Esophagus squamous epithelium (tissue), 5 donors: ENCODE data around the gene DMAC2. TPM values are rescaled to one million over a fixed set of nuclear protein-coding genes. Genes with fewer than 3 reads are reported as not detected.
A peak's percentile ranks its signal among the peaks of the same experiment; 100 is the strongest.

ENCODE experiments used
- DNase-seq: peaks from one replicate; lab custom pipeline; 2025; lab: John Stamatoyannopoulos, UW
- H3K27ac ChIP-seq, 4 donors: fragments of 200-600 bp; sonication (generic); one replicate each; pipeline ENCODE4 v1.5.1; 2016 to 2019; ENCODE audit warnings: mild to moderate bottlenecking in 1 of 4
- H3K27me3 ChIP-seq, 4 donors: fragments of 200-600 bp; sonication (generic); 1 replicate in 3 of 4; 2 replicates in 1 of 4; pipeline versions ENCODE4 v1.5.1 to v1.6.0; 2017 to 2021; ENCODE audit warnings: antibody characterized with exemption in 1 of 4
- H3K36me3 ChIP-seq, 3 donors: fragments of 200-600 bp; sonication (generic); one replicate each; pipeline ENCODE4 v1.5.1; 2016 to 2019
- H3K4me1 ChIP-seq, 3 donors: fragments of 200-600 bp; sonication (generic); one replicate each; pipeline ENCODE4 v1.5.1; 2017 to 2019
- H3K4me3 ChIP-seq, 4 donors: fragments of 200-600 bp; sonication (generic); 1 replicate in 3 of 4; 2 replicates in 1 of 4; pipeline ENCODE4 v1.5.1; 2016 to 2019; ENCODE audit warnings: mild to moderate bottlenecking in 2 of 4, moderate library complexity in 1 of 4
- H3K9me3 ChIP-seq, 3 donors: fragments of 200-600 bp; sonication (generic); one replicate each; pipeline ENCODE4 v1.5.1; 2016 to 2019
- POLR2A ChIP-seq, 4 donors: fragments of 450-650 bp; IDR thresholded peaks; one replicate each; pipeline ENCODE4 v1.6.1; 2017; ENCODE audit warnings: antibody characterized with exemption in 4 of 4, mild to moderate bottlenecking in 4 of 4, moderate library complexity in 3 of 4
- WGBS, 2 donors: methylation state at CpG; one replicate each; pipeline ENCODE4 v1.1.5; 2018; 5-methylcytosine and 5-hydroxymethylcytosine counted together
- intact Hi-C: fragments of 100-400 bp; cut with DNase I; formaldehyde crosslinking; loops from one replicate; pipeline ENCODE4 v1.15.0; 2022
- total RNA-seq, 4 donors: library from RNA; depleted of rRNA; stranded (reverse); fragments of >200 nt; gene quantifications; one replicate each; pipeline ENCODE4 v1.1.0, GENCODE V29; 2016
- TF ChIP-seq, protein P1 (sequence below), 6 experiments: fragments of 450-650 bp in 4 of 6; fragments of 200-600 bp in 2 of 6; sonication (generic) in 2 of 6; IDR thresholded peaks; one replicate each; pipeline ENCODE4 v1.5.1; 2016 to 2019; ENCODE audit warnings: antibody characterized with exemption in 6 of 6, mild to moderate bottlenecking in 4 of 6, moderate library complexity in 4 of 6
- donor health status: DM: yes; HTN: yes; CAD: no.

The DMAC2 gene
- total RNA-seq, 4 donors from 2014 or later = 25.1 to 41.4 (median 35.7) TPM

DNA sequence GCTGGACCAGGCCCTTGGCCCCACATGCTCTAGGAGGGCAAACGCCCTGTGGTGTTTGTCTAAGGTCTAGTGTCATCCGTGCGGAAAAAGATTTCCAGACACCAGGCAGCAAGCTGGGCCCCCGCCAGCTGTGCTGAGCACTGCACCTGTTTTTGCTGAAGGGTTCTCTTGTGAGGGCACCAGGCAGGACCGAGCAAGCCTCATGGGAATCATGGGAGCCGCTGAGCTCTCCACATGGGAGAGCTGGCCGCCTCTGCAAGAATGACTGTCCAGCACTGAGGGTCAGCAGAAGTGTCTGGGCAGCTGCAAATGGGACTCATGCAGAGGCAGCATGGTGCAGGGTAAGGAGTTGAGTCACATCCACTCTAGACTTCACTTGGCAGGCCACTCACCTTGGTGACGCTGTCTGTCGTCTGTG is 24.5 kb downstream of the DMAC2 start:
- WGBS, 2 donors = 78 to 92% methylated on average over 2 to 6 of the region's 9 CpGs

DNA sequence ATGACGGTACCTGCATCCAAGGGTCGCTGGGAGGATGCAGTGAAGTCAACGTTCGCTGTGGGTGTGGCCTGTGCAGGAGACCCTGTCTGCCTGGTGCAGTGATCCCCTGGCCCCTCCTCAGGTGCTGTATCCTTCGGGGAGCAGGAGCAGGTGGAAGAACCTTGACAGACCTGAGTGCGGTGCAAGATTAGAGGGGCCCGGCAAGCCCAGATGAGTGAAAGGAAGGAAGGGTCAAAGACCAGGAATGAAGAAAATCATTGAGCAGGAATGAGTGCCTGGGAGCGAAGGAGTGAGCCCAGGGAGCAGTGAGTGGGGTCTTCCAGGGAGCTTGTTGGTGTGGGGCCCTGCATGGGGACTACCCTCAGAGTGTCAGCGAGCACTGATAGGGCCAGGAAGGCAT is 25.3 kb downstream of the DMAC2 start:
- no peaks in the 10 kb centered on the region for H3K27me3 ChIP-seq
- H3K9me3 ChIP-seq = no peaks in the 10 kb centered on the region
- peaks cover 17 to 93% (median 32%) of the 10 kb centered on the region in 3 donors for H3K36me3 ChIP-seq
- no peak for DNase-seq
- intact Hi-C loops = no loop called here
- WGBS, 2 donors = 90 to 93% methylated on average over 8 to 9 of the region's 9 CpGs
- H3K4me3 ChIP-seq = no peak overlapping the region
- peak overlapping the region in 1 of 4 donors; percentile 74 for H3K27ac ChIP-seq
- H3K4me1 ChIP-seq = peaks cover 14 to 42% (median 19%) of the 10 kb centered on the region in 3 donors
- TF ChIP-seq, protein P1, sequence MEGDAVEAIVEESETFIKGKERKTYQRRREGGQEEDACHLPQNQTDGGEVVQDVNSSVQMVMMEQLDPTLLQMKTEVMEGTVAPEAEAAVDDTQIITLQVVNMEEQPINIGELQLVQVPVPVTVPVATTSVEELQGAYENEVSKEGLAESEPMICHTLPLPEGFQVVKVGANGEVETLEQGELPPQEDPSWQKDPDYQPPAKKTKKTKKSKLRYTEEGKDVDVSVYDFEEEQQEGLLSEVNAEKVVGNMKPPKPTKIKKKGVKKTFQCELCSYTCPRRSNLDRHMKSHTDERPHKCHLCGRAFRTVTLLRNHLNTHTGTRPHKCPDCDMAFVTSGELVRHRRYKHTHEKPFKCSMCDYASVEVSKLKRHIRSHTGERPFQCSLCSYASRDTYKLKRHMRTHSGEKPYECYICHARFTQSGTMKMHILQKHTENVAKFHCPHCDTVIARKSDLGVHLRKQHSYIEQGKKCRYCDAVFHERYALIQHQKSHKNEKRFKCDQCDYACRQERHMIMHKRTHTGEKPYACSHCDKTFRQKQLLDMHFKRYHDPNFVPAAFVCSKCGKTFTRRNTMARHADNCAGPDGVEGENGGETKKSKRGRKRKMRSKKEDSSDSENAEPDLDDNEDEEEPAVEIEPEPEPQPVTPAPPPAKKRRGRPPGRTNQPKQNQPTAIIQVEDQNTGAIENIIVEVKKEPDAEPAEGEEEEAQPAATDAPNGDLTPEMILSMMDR (IDR thresholded peaks at IDR 0.05) = no peak
- TF ChIP-seq POLR2A (IDR thresholded peaks at IDR 0.05) = no peak

More for the DNA sequence above, 24.5 kb downstream of the DMAC2 start:
- peaks cover 9 to 35% (median 17%) of the 10 kb centered on the region in 3 donors for H3K4me1 ChIP-seq
- no peaks in the 10 kb centered on the region for H3K9me3 ChIP-seq
- DNase-seq = no peak
- intact Hi-C loops = no loop called here
- H3K27me3 ChIP-seq = no peaks in the 10 kb centered on the region
- H3K36me3 ChIP-seq = peaks cover 21 to 100% (median 39%) of the 10 kb centered on the region in 3 donors
- H3K4me3 ChIP-seq = no peak overlapping the region
- no peak for TF ChIP-seq POLR2A (IDR thresholded peaks at IDR 0.05)
- TF ChIP-seq, protein P1 (IDR thresholded peaks at IDR 0.05) = no peak
- H3K27ac ChIP-seq = peak overlapping the region in 2 of 4 donors; percentile 1 to 74

DNA sequence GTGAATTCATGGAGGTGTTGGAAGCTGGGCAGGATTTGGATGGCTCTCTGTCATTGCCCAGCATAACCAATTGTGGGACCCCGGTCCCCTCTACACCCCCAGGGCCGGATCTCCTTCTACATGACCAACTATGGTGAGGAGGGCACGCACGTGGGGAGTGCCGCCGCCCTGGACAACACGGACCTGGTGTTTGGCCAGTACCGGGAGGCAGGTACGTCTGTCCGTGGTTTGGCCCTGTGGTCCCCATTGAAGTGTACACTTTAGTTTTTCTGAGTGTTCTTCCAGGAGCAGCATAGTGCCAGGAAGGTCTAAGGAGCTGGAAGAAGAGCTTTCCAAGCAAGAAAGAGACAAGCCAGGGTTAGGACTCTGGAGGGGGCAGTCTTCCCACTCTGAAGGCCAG is 25.8 kb downstream of the DMAC2 start:
- Histone ChIP-seq H3K4me3 (no peak overlapping the region), H3K4me1 (peaks cover 19 to 47% (median 19%) of the 10 kb centered on the region in 3 donors), H3K27me3 (no peaks in the 10 kb centered on the region), H3K9me3 (no peaks in the 10 kb centered on the region), H3K36me3 (peaks cover 12 to 88% (median 27%) of the 10 kb centered on the region in 3 donors), H3K27ac (no peak overlapping the region)
- 83 to 100% methylated on average over 1 to 6 of the region's 10 CpGs for WGBS, 2 donors
- intact Hi-C loops = no loop called here
- no peak for TF ChIP-seq POLR2A (IDR thresholded peaks at IDR 0.05)
- TF ChIP-seq, protein P1 (IDR thresholded peaks at IDR 0.05) = no peak
- no peak for DNase-seq

DNA sequence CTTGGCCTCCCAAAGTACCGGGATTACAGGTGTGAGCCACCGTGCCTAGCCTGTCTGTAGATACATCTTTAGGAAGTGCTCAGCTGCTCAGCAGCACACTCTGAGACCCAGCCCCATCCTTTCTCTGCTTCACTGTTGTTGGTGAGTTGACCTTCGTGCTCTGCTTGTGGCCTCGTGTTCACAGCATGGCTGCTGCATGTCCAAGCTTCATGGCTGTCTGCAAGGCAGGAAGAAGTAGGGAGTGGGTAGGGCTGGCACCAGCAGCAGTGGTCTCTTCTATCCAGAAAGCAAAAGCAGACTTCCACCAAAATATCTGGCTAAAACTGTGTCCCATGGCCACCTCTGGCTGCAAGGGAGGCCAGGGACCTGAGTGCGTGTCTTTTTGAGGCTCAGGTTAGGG is 26.8 kb downstream of the DMAC2 start:
- peaks cover 19 to 57% (median 21%) of the 10 kb centered on the region in 3 donors for H3K4me1 ChIP-seq
- no peaks in the 10 kb centered on the region for H3K27me3 ChIP-seq
- TF ChIP-seq POLR2A (IDR thresholded peaks at IDR 0.05) = no peak
- TF ChIP-seq, protein P1 (IDR thresholded peaks at IDR 0.05) = no peak
- intact Hi-C loops = no loop called here
- H3K36me3 ChIP-seq = peaks cover 8 to 78% (median 25%) of the 10 kb centered on the region in 3 donors
- no peaks in the 10 kb centered on the region for H3K9me3 ChIP-seq
- no peak overlapping the region for H3K27ac ChIP-seq
- no peak overlapping the region for H3K4me3 ChIP-seq
- no peak for DNase-seq
- 89 to 100% methylated on average over 2 to 5 of the region's 5 CpGs for WGBS, 2 donors

DNA sequence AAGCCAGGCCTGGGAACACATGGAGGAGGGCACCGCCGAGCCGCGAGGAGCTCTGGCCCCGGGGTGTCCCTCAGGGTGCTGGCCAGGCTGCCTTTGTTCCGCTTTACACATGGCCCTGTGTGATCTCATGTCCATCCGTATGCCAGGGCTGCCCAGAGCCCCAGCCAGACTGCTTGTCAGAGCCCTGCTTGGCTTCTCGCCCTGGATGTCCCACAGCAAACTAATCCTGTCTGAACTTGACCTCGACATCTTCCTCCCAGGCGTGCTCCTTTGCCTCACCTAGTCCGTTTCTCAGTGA is 27.8 kb downstream of the DMAC2 start:
- Histone ChIP-seq H3K4me1 (peaks cover 19 to 68% (median 21%) of the 10 kb centered on the region in 3 donors), H3K36me3 (peaks cover 8 to 71% (median 25%) of the 10 kb centered on the region in 3 donors), H3K9me3 (no peaks in the 10 kb centered on the region), H3K27me3 (no peaks in the 10 kb centered on the region), H3K27ac (peak overlapping the region; percentile 39 to 81 (median 60)), H3K4me3 (no peak overlapping the region)
- intact Hi-C loops = no loop called here
- DNase-seq = no peak
- TF ChIP-seq, protein P1 (IDR thresholded peaks at IDR 0.05) = no peak
- no peak for TF ChIP-seq POLR2A (IDR thresholded peaks at IDR 0.05)
- WGBS, 2 donors = 44 to 53% methylated on average over 10 to 11 of the region's 11 CpGs
